ENCODE measurements around the gene HMGA1. TPM values are rescaled to one million over a fixed set of nuclear protein-coding genes. Genes with fewer than 3 reads are reported as not detected.

Gene HMGA1
- polyA plus RNA-seq, 1 donor from 2014 or later: 31.5 TPM

DNA sequence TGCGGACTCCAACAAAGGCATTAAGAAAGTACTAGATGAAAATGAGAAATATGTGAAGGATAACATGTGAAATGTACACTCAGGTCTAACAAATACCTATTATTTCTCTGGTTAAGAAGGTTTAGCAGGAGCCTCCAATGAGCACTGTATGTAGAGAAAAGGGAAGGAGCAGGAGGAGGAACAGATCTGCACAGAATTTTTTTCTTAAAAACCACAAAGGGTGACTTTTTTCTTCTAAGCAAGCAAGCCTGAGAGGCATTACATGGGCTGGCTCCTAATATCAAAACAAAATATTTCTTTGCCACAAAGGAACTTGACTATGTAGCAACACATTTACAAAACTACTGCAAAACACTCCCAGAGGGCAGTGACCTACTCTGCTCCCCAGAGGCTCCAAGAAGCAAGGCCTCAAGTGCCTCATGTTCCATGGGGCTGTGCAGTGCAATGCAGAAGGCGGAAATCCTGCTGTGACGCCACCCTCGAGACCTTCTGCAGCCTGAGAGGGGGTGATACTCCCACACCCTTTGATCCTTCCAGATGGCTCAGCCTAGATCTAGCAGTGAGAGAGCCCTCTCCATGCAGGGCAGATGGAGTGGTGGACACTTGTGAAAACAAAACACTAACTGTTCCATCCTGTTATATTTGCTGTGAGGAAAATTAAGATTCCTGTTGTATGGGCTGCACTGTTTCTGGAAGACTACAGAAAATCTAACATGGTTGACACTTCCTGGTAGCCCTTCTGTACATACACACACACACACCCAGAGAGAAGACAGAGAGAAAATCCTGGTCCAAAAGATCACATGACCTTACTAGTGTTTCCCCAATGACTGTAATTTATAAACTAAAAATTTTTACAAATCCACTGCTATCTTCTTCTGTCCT is 48.1 kb downstream of the HMGA1 start:
- no peaks in the 10 kb centered on the region for H3K79me2 ChIP-seq (replicated peaks; ENCODE audit: insufficient read depth, low read length)
- H3F3A ChIP-seq (ENCODE audit: insufficient read depth, low read length, poor library complexity, severe bottlenecking): no peaks in the 10 kb centered on the region
- H3K9ac ChIP-seq (ENCODE audit: low read length): no peak overlapping the region
- no peak overlapping the region for H3K27ac ChIP-seq (ENCODE audit: low read length)
- H3K9me3 ChIP-seq (ENCODE audit: low read length): no peaks in the 10 kb centered on the region
- H3K27me3 ChIP-seq (ENCODE audit: insufficient read depth, low read depth, low read length): no peaks in the 10 kb centered on the region
- no peak overlapping the region for H3K4me3 ChIP-seq (ENCODE audit: low read length)
- H2AFZ ChIP-seq (ENCODE audit: low read depth, low read length): no peak overlapping the region
- H3K4me2 ChIP-seq (ENCODE audit: low read length): no peak overlapping the region
- H3K9me2 ChIP-seq (ENCODE audit: insufficient read depth, low read length): no peaks in the 10 kb centered on the region
- no peaks in the 10 kb centered on the region for H4K20me1 ChIP-seq (ENCODE audit: insufficient read depth)
- H3K36me3 ChIP-seq (ENCODE audit: insufficient read depth, low read length): peaks cover 4% of the 10 kb centered on the region
- TF ChIP-seq POLR2AphosphoS5 (IDR thresholded peaks at IDR 0.05) (no peak), EZH2 (IDR thresholded peaks at IDR 0.05; ENCODE audit: borderline replicate concordance, insufficient read depth, low read length, poor library complexity, severe bottlenecking) (no peak), TAF1 (IDR thresholded peaks at IDR 0.05; ENCODE audit: low read depth) (no peak)

DNA sequence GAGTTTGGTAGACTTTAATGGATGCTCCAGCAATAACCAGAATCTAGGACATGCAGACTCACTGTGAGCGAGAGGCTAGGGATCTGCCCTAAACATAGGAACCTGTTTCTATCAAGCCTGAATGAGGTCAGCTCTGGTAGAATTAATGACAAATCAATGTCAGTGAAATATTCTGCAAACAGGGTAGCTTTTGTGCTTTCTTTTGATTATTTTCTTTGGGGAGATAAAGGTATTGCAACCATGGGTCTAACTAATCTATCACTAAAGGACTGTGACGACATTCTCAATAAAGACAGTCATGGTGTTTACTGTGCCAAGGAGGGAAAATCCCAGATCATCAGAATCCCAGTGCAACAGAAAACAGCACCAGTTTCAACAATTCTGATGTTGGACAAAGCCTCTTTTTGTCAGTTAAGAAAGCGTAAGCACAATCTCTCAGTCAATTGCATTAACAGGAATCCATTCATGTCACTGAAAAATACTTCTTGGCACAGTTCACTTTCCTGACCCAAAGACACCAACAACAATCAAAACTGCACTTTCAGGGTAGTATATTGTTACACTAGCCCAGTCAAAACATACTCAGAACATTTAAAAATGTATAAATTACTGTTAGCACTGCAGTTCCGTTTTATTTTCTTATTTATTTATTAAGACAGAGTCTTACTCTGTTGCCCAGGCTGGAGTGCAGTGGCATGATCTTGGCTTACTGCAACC is 48.9 kb downstream of the HMGA1 start:
- Histone ChIP-seq H3K27ac (ENCODE audit: low read length) (no peak overlapping the region), H3K4me3 (ENCODE audit: low read length) (no peak overlapping the region), H4K20me1 (ENCODE audit: insufficient read depth) (no peaks in the 10 kb centered on the region)

More for the DNA sequence above, 48.9 kb downstream of the HMGA1 start:
- H3K79me2 ChIP-seq (replicated peaks; ENCODE audit: insufficient read depth, low read length): no peaks in the 10 kb centered on the region
- H3F3A ChIP-seq (ENCODE audit: insufficient read depth, low read length, poor library complexity, severe bottlenecking): no peaks in the 10 kb centered on the region
- H3K9me2 ChIP-seq (ENCODE audit: insufficient read depth, low read length): no peaks in the 10 kb centered on the region
- TF ChIP-seq POLR2AphosphoS5 (IDR thresholded peaks at IDR 0.05): no peak
- TF ChIP-seq, protein P1, sequence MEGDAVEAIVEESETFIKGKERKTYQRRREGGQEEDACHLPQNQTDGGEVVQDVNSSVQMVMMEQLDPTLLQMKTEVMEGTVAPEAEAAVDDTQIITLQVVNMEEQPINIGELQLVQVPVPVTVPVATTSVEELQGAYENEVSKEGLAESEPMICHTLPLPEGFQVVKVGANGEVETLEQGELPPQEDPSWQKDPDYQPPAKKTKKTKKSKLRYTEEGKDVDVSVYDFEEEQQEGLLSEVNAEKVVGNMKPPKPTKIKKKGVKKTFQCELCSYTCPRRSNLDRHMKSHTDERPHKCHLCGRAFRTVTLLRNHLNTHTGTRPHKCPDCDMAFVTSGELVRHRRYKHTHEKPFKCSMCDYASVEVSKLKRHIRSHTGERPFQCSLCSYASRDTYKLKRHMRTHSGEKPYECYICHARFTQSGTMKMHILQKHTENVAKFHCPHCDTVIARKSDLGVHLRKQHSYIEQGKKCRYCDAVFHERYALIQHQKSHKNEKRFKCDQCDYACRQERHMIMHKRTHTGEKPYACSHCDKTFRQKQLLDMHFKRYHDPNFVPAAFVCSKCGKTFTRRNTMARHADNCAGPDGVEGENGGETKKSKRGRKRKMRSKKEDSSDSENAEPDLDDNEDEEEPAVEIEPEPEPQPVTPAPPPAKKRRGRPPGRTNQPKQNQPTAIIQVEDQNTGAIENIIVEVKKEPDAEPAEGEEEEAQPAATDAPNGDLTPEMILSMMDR (IDR thresholded peaks at IDR 0.05; ENCODE audit: poor library complexity, severe bottlenecking): no peak
- TF ChIP-seq RAD21 (conservative IDR thresholded peaks at IDR 0.05): no peak
- no peak for TF ChIP-seq EZH2 (IDR thresholded peaks at IDR 0.05; ENCODE audit: borderline replicate concordance, insufficient read depth, low read length, poor library complexity, severe bottlenecking)
- TF ChIP-seq SMC3 (conservative IDR thresholded peaks at IDR 0.05; ENCODE audit: poor library complexity): no peak
- TF ChIP-seq EP300 (conservative IDR thresholded peaks at IDR 0.05; ENCODE audit: poor library complexity, severe bottlenecking): no peak
- no peak for TF ChIP-seq MXI1 (conservative IDR thresholded peaks at IDR 0.05; ENCODE audit: poor library complexity, severe bottlenecking)
- TF ChIP-seq, protein P2, sequence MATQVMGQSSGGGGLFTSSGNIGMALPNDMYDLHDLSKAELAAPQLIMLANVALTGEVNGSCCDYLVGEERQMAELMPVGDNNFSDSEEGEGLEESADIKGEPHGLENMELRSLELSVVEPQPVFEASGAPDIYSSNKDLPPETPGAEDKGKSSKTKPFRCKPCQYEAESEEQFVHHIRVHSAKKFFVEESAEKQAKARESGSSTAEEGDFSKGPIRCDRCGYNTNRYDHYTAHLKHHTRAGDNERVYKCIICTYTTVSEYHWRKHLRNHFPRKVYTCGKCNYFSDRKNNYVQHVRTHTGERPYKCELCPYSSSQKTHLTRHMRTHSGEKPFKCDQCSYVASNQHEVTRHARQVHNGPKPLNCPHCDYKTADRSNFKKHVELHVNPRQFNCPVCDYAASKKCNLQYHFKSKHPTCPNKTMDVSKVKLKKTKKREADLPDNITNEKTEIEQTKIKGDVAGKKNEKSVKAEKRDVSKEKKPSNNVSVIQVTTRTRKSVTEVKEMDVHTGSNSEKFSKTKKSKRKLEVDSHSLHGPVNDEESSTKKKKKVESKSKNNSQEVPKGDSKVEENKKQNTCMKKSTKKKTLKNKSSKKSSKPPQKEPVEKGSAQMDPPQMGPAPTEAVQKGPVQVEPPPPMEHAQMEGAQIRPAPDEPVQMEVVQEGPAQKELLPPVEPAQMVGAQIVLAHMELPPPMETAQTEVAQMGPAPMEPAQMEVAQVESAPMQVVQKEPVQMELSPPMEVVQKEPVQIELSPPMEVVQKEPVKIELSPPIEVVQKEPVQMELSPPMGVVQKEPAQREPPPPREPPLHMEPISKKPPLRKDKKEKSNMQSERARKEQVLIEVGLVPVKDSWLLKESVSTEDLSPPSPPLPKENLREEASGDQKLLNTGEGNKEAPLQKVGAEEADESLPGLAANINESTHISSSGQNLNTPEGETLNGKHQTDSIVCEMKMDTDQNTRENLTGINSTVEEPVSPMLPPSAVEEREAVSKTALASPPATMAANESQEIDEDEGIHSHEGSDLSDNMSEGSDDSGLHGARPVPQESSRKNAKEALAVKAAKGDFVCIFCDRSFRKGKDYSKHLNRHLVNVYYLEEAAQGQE (IDR thresholded peaks at IDR 0.05; ENCODE audit: borderline replicate concordance): no peak
- no peak for TF ChIP-seq TAF1 (IDR thresholded peaks at IDR 0.05; ENCODE audit: low read depth)
- no peak overlapping the region for H3K9ac ChIP-seq (ENCODE audit: low read length)
- no peaks in the 10 kb centered on the region for H3K9me3 ChIP-seq (ENCODE audit: low read length)
- H3K4me2 ChIP-seq (ENCODE audit: low read length): no peak overlapping the region
- H2AFZ ChIP-seq (ENCODE audit: low read depth, low read length): no peak overlapping the region
- H3K36me3 ChIP-seq (ENCODE audit: insufficient read depth, low read length): peaks cover 4% of the 10 kb centered on the region
- H3K27me3 ChIP-seq (ENCODE audit: insufficient read depth, low read depth, low read length): no peaks in the 10 kb centered on the region
